Gastroesophageal sphincter (tissue), 3 donors: ENCODE results near the gene ABHD17A.

Experiments used
- POLR2A ChIP-seq, 2 donors: fragments of 450-650 bp; IDR thresholded peaks; one replicate each; pipeline ENCODE4 v1.6.1; 2017; ENCODE audit warnings: antibody characterized with exemption in 2 of 2, mild to moderate bottlenecking in 2 of 2, moderate library complexity in 1 of 2
- POLR2AphosphoS5 ChIP-seq: sonication (generic); formaldehyde crosslinking; IDR thresholded peaks from one replicate; pipeline ENCODE4 v1.6.1; 2017; ENCODE audit warnings: antibody characterized with exemption
- TF ChIP-seq, protein P1 (sequence below), 4 experiments: fragments of 200-600 bp in 2 of 4; fragments of 450-650 bp in 2 of 4; sonication (generic) in 1 of 4; IDR thresholded peaks; one replicate each; pipeline ENCODE4 v1.5.1; 2017 to 2019; ENCODE audit warnings: antibody characterized with exemption in 4 of 4, mild to moderate bottlenecking in 2 of 4, moderate library complexity in 2 of 4

- TF ChIP-seq, protein P1, sequence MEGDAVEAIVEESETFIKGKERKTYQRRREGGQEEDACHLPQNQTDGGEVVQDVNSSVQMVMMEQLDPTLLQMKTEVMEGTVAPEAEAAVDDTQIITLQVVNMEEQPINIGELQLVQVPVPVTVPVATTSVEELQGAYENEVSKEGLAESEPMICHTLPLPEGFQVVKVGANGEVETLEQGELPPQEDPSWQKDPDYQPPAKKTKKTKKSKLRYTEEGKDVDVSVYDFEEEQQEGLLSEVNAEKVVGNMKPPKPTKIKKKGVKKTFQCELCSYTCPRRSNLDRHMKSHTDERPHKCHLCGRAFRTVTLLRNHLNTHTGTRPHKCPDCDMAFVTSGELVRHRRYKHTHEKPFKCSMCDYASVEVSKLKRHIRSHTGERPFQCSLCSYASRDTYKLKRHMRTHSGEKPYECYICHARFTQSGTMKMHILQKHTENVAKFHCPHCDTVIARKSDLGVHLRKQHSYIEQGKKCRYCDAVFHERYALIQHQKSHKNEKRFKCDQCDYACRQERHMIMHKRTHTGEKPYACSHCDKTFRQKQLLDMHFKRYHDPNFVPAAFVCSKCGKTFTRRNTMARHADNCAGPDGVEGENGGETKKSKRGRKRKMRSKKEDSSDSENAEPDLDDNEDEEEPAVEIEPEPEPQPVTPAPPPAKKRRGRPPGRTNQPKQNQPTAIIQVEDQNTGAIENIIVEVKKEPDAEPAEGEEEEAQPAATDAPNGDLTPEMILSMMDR (IDR thresholded peaks at IDR 0.05): no peak
- TF ChIP-seq POLR2A (IDR thresholded peaks at IDR 0.05) (no peak), POLR2AphosphoS5 (no peak)
Measured at GRCh38 chr19:1920644-1921043, 35.3 kb upstream of the ABHD17A start.
